ENCODE measurements around the gene LRP3.

The LRP3 gene

GRCh38 chr19:33235269-33235995 lies 41.3 kb downstream of the LRP3 start:
- H3K4me3 ChIP-seq (ENCODE audit: low read depth, low read length): no peak overlapping the region

- no peak overlapping the region for H3K4me3 ChIP-seq (ENCODE audit: low read depth, low read length)
Measured at GRCh38 chr19:33235996-33236350, 41.8 kb downstream of the LRP3 start.

GRCh38 chr19:33236696-33237390 lies 42.7 kb downstream of the LRP3 start:
- H3K4me3 ChIP-seq (ENCODE audit: low read depth, low read length): no peak overlapping the region

GRCh38 chr19:33238481-33239149 lies 44.5 kb downstream of the LRP3 start:
- no peak overlapping the region for H3K4me3 ChIP-seq (ENCODE audit: low read depth, low read length)

- H3K4me3 ChIP-seq (ENCODE audit: low read depth, low read length): no peak overlapping the region
Measured at GRCh38 chr19:33239223-33239975, 45.3 kb downstream of the LRP3 start.

- H3K4me3 ChIP-seq (ENCODE audit: low read depth, low read length): no peak overlapping the region
Measured at GRCh38 chr19:33240181-33240771, 46.1 kb downstream of the LRP3 start.

GRCh38 chr19:33241091-33241529 lies 47.0 kb downstream of the LRP3 start:
- H3K4me3 ChIP-seq (ENCODE audit: low read depth, low read length): no peak overlapping the region

GRCh38 chr19:33241530-33242101 lies 47.5 kb downstream of the LRP3 start:
- H3K4me3 ChIP-seq (ENCODE audit: low read depth, low read length): no peak overlapping the region

GRCh38 chr19:33242131-33242530 lies 48.0 kb downstream of the LRP3 start:
- no peak overlapping the region for H3K4me3 ChIP-seq (ENCODE audit: low read depth, low read length)

- no peak overlapping the region for H3K4me3 ChIP-seq (ENCODE audit: low read depth, low read length)
Measured at GRCh38 chr19:33242911-33243310, 48.8 kb downstream of the LRP3 start.

- no peak overlapping the region for H3K4me3 ChIP-seq (ENCODE audit: low read depth, low read length)
Measured at GRCh38 chr19:33245948-33246708, 52.0 kb downstream of the LRP3 start.

GRCh38 chr19:33246709-33247440 lies 52.7 kb downstream of the LRP3 start:
- H3K4me3 ChIP-seq (ENCODE audit: low read depth, low read length): no peak overlapping the region

- H3K4me3 ChIP-seq (ENCODE audit: low read depth, low read length): no peak overlapping the region
Measured at GRCh38 chr19:33247441-33247819, 53.3 kb downstream of the LRP3 start.

GRCh38 chr19:33248104-33248503 lies 54.0 kb downstream of the LRP3 start:
- no peak overlapping the region for H3K4me3 ChIP-seq (ENCODE audit: low read depth, low read length)

GRCh38 chr19:33248553-33248953 lies 54.4 kb downstream of the LRP3 start:
- no peak overlapping the region for H3K4me3 ChIP-seq (ENCODE audit: low read depth, low read length)

- H3K4me3 ChIP-seq (ENCODE audit: low read depth, low read length): no peak overlapping the region
Measured at GRCh38 chr19:33248954-33249613, 55.0 kb downstream of the LRP3 start.

- H3K4me3 ChIP-seq (ENCODE audit: low read depth, low read length): no peak overlapping the region
Measured at GRCh38 chr19:33249740-33250366, 55.7 kb downstream of the LRP3 start.

GRCh38 chr19:33250500-33250899 lies 56.4 kb downstream of the LRP3 start:
- no peak overlapping the region for H3K4me3 ChIP-seq (ENCODE audit: low read depth, low read length)
